Esophagus squamous epithelium (tissue), 4 donors: ENCODE data around the gene ALDH18A1.

ENCODE experiments used
- POLR2A ChIP-seq, 4 donors: fragments of 450-650 bp; IDR thresholded peaks; one replicate each; pipeline ENCODE4 v1.6.1; 2017; ENCODE audit warnings: antibody characterized with exemption in 4 of 4, mild to moderate bottlenecking in 4 of 4, moderate library complexity in 3 of 4
- TF ChIP-seq, protein P1 (sequence below), 6 experiments: fragments of 450-650 bp in 4 of 6; fragments of 200-600 bp in 2 of 6; sonication (generic) in 2 of 6; IDR thresholded peaks; one replicate each; pipeline ENCODE4 v1.5.1; 2016 to 2019; ENCODE audit warnings: antibody characterized with exemption in 6 of 6, mild to moderate bottlenecking in 4 of 6, moderate library complexity in 4 of 6

DNA sequence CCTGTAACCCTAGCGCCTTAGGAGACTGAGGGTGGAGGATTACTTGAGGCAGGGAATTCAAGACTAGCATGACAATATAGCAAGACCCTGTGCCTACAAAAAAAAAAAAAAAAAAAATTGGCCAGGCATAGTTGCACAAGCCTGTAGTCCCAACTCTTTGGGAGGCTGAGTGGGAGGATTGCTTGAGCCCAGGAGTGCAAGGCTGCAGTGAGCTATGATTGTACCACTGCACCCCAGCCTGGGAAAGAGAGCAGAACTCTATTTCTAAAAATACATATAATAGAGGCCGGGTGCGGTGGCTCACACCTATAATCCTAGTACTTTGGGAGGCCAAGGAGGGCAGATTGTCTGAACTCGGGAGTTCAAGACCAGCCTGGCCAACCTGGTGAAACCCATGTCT lies 85.1 kb downstream of the ALDH18A1 start:
- TF ChIP-seq, protein P1, sequence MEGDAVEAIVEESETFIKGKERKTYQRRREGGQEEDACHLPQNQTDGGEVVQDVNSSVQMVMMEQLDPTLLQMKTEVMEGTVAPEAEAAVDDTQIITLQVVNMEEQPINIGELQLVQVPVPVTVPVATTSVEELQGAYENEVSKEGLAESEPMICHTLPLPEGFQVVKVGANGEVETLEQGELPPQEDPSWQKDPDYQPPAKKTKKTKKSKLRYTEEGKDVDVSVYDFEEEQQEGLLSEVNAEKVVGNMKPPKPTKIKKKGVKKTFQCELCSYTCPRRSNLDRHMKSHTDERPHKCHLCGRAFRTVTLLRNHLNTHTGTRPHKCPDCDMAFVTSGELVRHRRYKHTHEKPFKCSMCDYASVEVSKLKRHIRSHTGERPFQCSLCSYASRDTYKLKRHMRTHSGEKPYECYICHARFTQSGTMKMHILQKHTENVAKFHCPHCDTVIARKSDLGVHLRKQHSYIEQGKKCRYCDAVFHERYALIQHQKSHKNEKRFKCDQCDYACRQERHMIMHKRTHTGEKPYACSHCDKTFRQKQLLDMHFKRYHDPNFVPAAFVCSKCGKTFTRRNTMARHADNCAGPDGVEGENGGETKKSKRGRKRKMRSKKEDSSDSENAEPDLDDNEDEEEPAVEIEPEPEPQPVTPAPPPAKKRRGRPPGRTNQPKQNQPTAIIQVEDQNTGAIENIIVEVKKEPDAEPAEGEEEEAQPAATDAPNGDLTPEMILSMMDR (IDR thresholded peaks at IDR 0.05): no peak
- no peak for TF ChIP-seq POLR2A (IDR thresholded peaks at IDR 0.05)
